Gastroesophageal sphincter (tissue), 4 donors: ENCODE measurements around the gene ADGRD2. TPM values are rescaled to one million over a fixed set of nuclear protein-coding genes. Genes with fewer than 3 reads are reported as not detected.

Experiments used
- ATAC-seq: fragments of 150-250 bp; one replicate; pipeline ENCODE4 v1.9.1; 2016; ENCODE audit warnings: mild to moderate bottlenecking, moderate library complexity
- H3K27ac ChIP-seq, 4 donors: fragments of 200-600 bp; sonication (generic) in 3 of 4; 1 replicate in 3 of 4; 2 replicates in 1 of 4; pipeline ENCODE4 v1.5.1; 2016 to 2019
- H3K27me3 ChIP-seq: fragments of 200-600 bp; sonication (generic); one replicate; pipeline ENCODE4 v1.5.1; 2019
- H3K36me3 ChIP-seq, 2 donors: fragments of 200-600 bp; sonication (generic); one replicate each; pipeline ENCODE4 v1.5.1; 2019; ENCODE audit warnings: control low read depth in 1 of 2
- H3K4me1 ChIP-seq, 3 donors: fragments of 200-600 bp; sonication (generic); 1 replicate in 2 of 3; 2 replicates in 1 of 3; pipeline ENCODE4 v1.5.1; 2016 to 2019; ENCODE audit warnings: control low read depth in 2 of 3
- H3K4me3 ChIP-seq, 2 donors: fragments of 200-600 bp; sonication (generic); one replicate each; pipeline ENCODE4 v1.5.1; 2019; ENCODE audit warnings: mild to moderate bottlenecking in 1 of 2, moderate library complexity in 1 of 2
- H3K9me3 ChIP-seq, 3 donors: fragments of 200-600 bp; sonication (generic); one replicate each; pipeline ENCODE4 v1.5.1; 2017 to 2019; ENCODE audit warnings: control low read depth in 2 of 3
- CTCF ChIP-seq, 4 experiments: fragments of 200-600 bp in 2 of 4; fragments of 450-650 bp in 2 of 4; sonication (generic) in 1 of 4; IDR thresholded peaks; one replicate each; pipeline ENCODE4 v1.5.1; 2017 to 2019; ENCODE audit warnings: antibody characterized with exemption in 4 of 4, mild to moderate bottlenecking in 2 of 4, moderate library complexity in 2 of 4
- EP300 ChIP-seq: sonication (generic); formaldehyde crosslinking; IDR thresholded peaks from one replicate; pipeline ENCODE4 v1.6.1; 2017; ENCODE audit warnings: antibody characterized with exemption, mild to moderate bottlenecking
- POLR2A ChIP-seq, 2 donors: fragments of 450-650 bp; IDR thresholded peaks; one replicate each; pipeline ENCODE4 v1.6.1; 2017; ENCODE audit warnings: antibody characterized with exemption in 2 of 2, mild to moderate bottlenecking in 2 of 2, moderate library complexity in 1 of 2
- POLR2AphosphoS5 ChIP-seq: sonication (generic); formaldehyde crosslinking; IDR thresholded peaks from one replicate; pipeline ENCODE4 v1.6.1; 2017; ENCODE audit warnings: antibody characterized with exemption
- WGBS, 2 donors: methylation state at CpG; one replicate each; pipeline ENCODE4 v1.1.5; 2018; ENCODE audit warnings: low coverage in 1 of 2; 5-methylcytosine and 5-hydroxymethylcytosine counted together
- total RNA-seq, 4 donors: library from RNA; depleted of rRNA; stranded (reverse); fragments of >200 nt; gene quantifications; one replicate each; pipeline ENCODE4 v1.1.0, GENCODE V29; 2016

Gene ADGRD2
- total RNA-seq, 4 donors from 2014 or later = not detected

GRCh38 chr9:124440786-124441185, 9.5 kb upstream of the ADGRD2 start:
- no peak for ATAC-seq
- WGBS, 2 donors = 56 to 77% methylated on average over 6 to 8 of the region's 10 CpGs
- H3K4me1 ChIP-seq = no peaks in the 10 kb centered on the region
- H3K4me3 ChIP-seq = no peak overlapping the region
- TF ChIP-seq POLR2A (IDR thresholded peaks at IDR 0.05) (no peak), EP300 (no peak), CTCF (IDR thresholded peaks at IDR 0.05) (no peak), POLR2AphosphoS5 (no peak)
- H3K9me3 ChIP-seq = peaks cover 0 to 15% (median 0%) of the 10 kb centered on the region in 3 donors
- no peaks in the 10 kb centered on the region for H3K36me3 ChIP-seq
- peaks cover 56% of the 10 kb centered on the region for H3K27me3 ChIP-seq
- no peak overlapping the region for H3K27ac ChIP-seq

- no CpG with 5 or more reads among the region's 16 CpGs for WGBS, 2 donors
- no peak overlapping the region for H3K4me3 ChIP-seq
- no peaks in the 10 kb centered on the region for H3K4me1 ChIP-seq
- peaks cover 61% of the 10 kb centered on the region for H3K27me3 ChIP-seq
- no peak for ATAC-seq
- no peak overlapping the region for H3K27ac ChIP-seq
- TF ChIP-seq CTCF (IDR thresholded peaks at IDR 0.05) (no peak), POLR2AphosphoS5 (no peak), POLR2A (IDR thresholded peaks at IDR 0.05) (no peak), EP300 (no peak)
- peaks cover 0 to 15% (median 0%) of the 10 kb centered on the region in 3 donors for H3K9me3 ChIP-seq
- no peaks in the 10 kb centered on the region for H3K36me3 ChIP-seq
These were observed 9.0 kb upstream of the ADGRD2 start for GRCh38 chr9:124441291-124441690.

- no peaks in the 10 kb centered on the region for H3K36me3 ChIP-seq
- TF ChIP-seq POLR2AphosphoS5 (no peak), EP300 (no peak), CTCF (IDR thresholded peaks at IDR 0.05) (no peak), POLR2A (IDR thresholded peaks at IDR 0.05) (no peak)
- H3K27me3 ChIP-seq = peaks cover 68% of the 10 kb centered on the region
- no peak for ATAC-seq
- no peaks in the 10 kb centered on the region for H3K4me1 ChIP-seq
- H3K27ac ChIP-seq = no peak overlapping the region
- H3K4me3 ChIP-seq = no peak overlapping the region
- H3K9me3 ChIP-seq = peaks cover 0 to 15% (median 0%) of the 10 kb centered on the region in 3 donors
These were observed 7.9 kb upstream of the ADGRD2 start for GRCh38 chr9:124442379-124442778.

GRCh38 chr9:124442826-124443225, 7.4 kb upstream of the ADGRD2 start:
- Histone ChIP-seq H3K27ac (no peak overlapping the region), H3K4me1 (no peaks in the 10 kb centered on the region), H3K27me3 (peaks cover 67% of the 10 kb centered on the region), H3K9me3 (peaks cover 0 to 15% (median 0%) of the 10 kb centered on the region in 3 donors), H3K36me3 (no peaks in the 10 kb centered on the region), H3K4me3 (no peak overlapping the region)
- ATAC-seq = no peak
- 60 to 63% methylated on average over 3 of the region's 3 CpGs for WGBS, 2 donors
- TF ChIP-seq POLR2A (IDR thresholded peaks at IDR 0.05) = no peak
- no peak for TF ChIP-seq EP300
- TF ChIP-seq CTCF (IDR thresholded peaks at IDR 0.05) = no peak
- no peak for TF ChIP-seq POLR2AphosphoS5

- Histone ChIP-seq H3K27me3 (peaks cover 67% of the 10 kb centered on the region), H3K9me3 (peaks cover 0 to 14% (median 0%) of the 10 kb centered on the region in 3 donors), H3K4me1 (no peaks in the 10 kb centered on the region), H3K27ac (no peak overlapping the region), H3K4me3 (no peak overlapping the region), H3K36me3 (no peaks in the 10 kb centered on the region)
- ATAC-seq = no peak
- WGBS, 2 donors = 60 to 88% methylated on average over 1 to 2 of the region's 2 CpGs
- TF ChIP-seq POLR2AphosphoS5 = no peak
- TF ChIP-seq POLR2A (IDR thresholded peaks at IDR 0.05) = no peak
- TF ChIP-seq CTCF (IDR thresholded peaks at IDR 0.05) = no peak
- no peak for TF ChIP-seq EP300
These were observed 6.6 kb upstream of the ADGRD2 start for GRCh38 chr9:124443625-124444024.
